Renal cortex interstitium (tissue), 11 donors: ENCODE data around the gene LSM12. TPM values are rescaled to one million over a fixed set of nuclear protein-coding genes. Genes with fewer than 3 reads are reported as not detected.

Experiments
- DNase-seq, 11 donors: peaks; one replicate each; pipeline ENCODE4 v3.0.0-alpha.2; 2013; ENCODE audit warnings: low read depth in 9 of 11, low spot score in 4 of 11; ENCODE audit errors: extremely low read depth in 1 of 11
- polyA plus RNA-seq, 3 donors: library from polyadenylated mRNA; unstranded; fragments of 120-200 nt; gene quantifications; one replicate each; pipeline ENCODE4 v1.2.1, GENCODE V29; 2013; ENCODE audit not compliant: insufficient read length in 3 of 3

The LSM12 gene
- polyA plus RNA-seq, 3 donors: 37.2 to 45.5 (median 39.1) TPM

DNA sequence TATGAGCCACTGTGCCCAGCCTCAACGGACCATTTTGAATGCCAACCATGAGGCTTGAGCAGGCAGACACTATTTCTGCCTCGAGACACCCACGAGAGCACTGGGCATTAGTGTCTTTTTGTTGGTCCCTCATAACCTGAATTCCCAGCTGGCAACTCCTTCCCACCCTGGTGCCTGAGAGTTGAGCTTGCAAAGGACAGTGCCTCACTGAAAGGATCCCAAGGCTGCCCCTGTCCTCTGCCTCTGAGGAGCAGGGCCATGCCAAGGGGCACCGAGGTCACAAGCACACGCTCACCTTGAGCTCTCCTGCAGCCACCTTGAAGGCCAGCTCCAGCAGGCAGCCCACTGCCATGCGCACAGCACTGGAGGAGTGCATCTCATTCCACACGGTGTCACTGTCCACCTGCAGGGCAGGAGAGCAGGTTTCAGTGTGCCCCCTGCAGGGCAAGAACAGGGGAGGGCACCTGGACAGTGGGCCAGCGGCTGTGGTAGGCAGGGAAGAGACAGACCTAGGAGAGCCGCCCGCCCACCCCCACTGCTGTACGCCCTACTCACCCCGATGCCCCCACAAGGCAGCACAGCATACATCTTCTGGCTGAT is 16.9 kb upstream of the LSM12 start:
- no peak for DNase-seq

DNA sequence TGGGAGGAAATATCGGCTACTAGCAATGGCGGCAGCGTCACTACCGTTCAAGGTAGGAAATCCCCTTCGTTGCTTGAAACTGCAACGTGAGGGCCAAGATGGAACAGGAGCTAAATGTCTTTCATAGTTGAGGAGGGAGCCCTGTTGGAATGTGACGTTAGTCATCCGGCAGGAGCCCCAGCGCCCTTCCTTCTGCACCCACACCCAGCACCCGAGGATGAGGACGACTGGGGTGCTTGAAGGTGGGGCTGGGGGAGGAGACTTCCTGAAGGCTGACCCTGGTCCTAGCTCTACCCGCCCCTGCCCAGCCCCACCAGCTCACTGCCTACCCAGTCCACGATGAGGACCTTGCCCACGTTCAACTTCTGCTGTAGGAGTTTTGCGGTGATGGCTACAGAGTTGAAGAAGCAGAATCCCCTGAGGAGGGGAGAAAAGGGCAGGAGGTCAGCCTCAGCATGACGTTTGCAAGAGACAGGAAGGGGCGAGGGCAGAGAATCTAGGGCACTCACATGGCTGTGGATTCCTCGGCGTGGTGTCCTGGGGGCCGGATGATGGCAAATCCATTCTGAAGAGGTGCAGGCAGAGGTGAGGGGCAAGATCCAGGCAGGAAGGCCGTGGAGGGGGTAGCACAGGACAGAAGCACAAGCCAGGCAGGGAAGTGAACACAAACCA is 15.9 kb upstream of the LSM12 start:
- DNase-seq: no peak

DNA sequence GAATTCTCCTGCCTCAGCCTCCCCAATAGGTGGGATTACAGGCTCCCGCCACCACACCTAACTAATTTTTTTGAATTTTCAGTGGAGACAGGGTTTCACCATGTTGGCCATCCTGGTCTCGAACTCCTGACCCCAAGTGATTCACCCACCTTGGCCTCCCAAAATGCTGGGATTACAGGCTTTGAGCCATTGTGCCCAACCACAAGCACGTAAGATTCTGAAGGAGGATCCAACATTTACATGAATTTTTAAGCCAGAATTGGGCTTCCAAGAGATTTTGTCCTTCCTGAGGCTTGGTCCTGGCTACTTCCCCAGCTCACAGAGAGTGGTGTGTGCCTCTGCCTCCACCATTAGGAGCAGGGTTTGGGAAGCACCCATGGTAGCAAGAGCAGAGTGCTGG is 15.2 kb upstream of the LSM12 start:
- no peak for DNase-seq

DNA sequence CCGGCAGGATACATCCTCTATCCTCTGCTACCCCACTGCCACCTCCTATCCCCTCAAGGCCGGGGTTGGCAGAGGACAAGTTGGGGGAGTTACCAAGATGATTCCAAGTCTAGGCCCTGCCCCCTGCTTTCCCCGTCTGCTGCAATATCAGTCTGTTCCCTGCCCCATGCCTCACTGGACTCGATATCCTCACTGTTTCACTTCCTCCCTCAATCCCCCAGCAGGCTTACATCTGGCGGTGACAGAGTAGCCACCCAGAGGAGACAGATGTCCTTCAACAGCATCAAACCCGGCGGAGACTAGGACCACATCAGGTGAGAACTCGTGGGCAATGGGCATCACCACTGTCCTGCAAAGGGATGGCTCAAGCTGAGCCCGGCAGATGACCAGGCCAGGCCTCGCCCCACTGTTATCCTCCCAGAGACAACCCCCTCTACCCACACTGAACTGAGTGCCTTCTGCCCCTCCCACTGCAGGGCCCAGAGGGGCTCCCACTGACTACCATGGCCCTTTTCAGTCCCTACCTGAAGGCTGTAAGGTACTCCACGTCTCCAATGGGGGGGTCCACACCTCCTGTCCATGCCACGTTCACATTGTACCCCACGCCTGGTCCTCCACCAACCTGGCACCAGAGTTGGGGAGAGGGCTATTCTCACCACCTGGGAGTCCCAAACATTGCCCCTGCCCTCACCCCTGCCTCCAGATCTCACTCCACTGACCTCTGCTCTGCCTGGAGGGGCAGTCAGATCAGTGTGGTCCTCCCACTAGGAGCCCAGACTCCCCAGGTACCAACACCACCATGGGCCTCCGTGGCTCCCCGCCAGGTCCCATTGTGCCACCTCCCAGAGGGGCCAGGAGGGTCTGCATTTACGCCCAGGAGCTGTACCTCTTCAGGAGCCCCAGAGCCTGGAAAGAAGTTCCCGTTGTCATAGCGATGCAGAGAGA is 13.7 kb upstream of the LSM12 start:
- no peak for DNase-seq

DNA sequence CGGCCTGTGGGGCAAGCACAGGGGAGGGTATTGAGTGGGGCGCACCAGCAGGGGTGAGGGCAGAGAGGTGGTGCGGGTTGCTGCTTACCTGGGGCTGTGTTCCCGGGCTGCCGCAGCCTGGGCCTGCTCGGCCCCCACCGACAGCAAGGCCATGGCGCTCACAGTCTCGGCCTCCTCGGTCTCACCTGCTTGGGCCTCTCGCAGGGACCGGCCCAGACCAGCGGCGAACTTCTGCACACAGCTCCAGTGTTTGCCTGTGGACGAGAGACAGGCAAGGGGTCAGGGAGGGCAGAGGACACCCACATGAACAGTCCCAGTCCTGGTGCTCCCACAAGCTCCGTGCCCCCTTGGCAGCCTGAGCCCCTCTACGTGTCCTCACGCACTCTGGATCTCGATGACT is 11.9 kb upstream of the LSM12 start:
- DNase-seq: no peak

DNA sequence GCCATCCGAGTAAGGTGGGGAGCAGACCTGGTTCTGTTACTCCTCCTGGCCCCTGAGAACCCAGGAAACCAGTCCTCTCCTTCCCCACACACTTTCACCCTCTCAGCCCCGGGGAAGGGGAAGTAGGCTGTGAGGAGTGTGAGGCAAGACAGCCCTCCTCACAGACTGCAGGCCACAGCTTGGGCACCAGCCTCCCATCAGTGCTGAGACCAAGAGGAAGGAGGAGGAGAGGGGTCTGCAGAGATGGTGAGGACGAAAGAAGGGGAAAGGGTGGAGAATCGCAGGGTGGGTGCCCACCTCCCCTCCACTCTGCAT is 11.1 kb upstream of the LSM12 start:
- no peak for DNase-seq

DNA sequence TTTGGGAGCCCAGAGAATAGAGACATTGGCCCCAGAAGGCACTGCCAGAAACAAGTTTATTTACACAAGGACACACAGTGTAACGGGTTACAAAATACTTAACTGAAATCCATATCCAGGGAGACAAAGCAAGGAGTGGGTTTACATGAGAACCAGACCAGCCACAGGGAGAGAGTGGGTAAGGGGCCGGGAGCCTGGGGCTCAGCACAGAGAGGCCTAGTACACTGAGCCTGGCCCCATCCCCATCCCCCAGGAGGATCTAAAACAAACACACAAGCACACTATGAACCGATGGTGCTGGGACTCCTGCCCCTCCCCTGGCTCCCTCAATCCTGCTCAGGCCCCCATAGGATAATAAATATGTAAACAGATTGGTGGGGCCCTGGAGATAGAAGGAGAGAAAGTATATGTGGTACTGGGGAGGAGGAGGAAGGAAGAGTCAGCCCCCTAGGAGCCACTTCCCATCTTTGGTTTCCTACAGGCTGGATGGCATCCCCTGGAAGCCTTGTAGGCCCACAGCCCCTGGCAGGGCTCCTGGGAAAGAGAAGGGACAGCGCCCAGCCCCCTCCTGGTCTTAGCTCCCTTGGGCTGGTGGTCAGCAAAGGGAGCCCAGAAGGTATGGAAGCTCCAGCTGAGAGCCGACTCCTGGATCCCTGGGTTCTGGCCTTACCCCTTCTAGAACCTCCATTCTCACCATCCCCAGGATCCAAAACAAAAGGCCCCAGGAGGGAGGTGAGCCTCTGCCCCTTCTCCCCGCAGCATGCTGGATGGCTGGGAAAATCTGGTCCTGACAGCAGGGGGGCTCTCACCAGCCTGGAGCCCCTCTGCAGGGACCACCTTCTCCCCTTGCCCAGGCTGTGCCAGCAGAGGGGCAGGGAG is 10.5 kb upstream of the LSM12 start:
- no peak for DNase-seq

DNA sequence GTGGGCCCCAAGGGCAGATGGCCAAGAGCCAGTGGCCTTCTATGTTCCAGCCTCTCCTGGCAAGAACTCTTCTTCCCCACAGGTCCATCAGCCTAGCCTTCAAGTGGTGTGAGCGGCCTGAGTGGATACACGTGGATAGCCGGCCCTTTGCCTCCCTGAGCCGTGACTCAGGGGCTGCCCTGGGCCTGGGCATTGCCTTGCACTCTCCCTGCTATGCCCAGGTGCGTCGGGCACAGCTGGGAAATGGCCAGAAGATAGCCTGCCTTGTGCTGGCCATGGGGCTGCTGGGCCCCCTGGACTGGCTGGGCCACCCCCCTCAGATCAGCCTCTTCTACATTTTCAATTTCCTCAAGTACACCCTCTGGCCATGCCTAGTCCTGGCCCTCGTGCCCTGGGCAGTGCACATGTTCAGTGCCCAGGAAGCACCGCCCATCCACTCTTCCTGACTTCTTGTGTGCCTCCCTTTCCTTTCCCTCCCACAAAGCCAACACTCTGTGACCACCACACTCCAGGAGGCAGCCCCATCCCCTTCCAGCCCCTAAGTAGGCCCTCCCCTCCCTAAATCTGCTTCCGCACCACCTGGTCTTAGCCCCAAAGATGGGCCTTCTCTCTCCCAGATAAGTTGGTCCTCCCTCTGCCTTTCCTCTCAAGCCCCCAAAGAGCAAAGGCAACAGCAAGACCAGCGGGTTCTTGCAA is 9.3 kb upstream of the LSM12 start:
- no peak for DNase-seq

DNA sequence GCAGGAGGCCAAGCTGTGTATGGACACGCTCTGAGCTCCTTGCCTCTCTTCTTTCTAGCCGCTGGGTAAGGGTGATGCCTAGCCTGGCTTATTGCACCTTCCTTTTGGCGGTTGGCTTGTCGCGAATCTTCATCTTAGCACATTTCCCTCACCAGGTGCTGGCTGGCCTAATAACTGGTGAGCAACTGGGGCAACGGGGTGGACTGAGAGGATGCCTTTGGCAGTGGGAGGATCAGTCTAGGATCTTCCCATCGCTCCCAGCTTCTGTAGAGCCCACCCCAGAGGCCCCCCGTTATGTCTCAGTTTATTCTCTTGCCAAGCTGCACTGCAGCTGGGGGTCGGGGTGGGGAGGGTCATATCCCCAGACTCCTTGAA is 8.4 kb upstream of the LSM12 start:
- DNase-seq: no peak

DNA sequence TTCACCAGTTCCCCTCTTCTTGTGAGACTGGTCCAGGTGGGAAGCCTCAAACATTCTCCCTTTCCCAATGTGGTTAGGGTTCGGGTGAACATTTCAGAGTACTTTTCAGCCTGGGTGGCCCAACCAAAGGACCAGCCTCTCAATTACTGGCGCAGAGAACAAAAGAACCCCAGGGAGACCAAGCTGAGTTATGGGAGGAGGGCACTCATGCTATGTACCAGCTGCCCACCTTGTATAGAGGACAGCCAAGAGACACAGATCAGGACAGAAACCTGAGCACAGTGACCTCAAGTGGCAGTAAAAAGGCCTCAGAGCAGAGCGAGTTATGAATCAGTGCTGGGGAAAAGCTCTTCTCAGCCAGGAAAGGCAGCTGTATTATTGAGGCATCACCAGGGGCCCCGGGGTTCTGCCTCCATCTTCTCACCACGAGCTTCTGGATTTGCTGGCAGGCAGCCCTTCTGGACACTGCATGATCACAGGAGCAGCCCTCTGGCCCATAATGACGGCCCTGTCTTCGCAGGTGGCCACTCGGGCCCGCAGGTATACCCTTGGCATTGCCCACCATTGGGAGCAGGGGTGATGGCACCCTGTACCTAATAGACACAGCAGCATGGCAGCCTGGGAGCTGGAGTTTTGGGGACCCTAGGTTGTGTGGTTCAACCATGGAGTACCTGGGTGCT is 7.9 kb upstream of the LSM12 start:
- DNase-seq: no peak

DNA sequence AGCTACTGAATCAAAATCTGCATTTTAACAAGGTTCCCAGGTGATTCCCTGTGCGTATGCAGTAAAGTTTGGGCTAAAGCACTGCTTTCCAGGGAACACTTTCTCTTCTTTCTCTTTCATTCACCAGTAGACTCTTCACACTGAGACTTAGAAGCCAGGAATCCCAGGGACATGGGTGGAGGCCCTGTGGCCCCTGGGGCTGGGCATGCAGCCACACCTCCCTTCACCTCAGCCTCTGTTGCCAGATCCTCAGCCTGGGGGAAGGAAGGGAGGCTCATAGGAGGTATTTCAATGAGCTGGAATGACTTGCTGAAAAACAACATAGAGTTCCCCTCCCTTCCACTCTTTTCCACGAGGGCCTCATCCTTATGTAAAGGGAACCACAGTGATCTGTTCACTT is 5.3 kb upstream of the LSM12 start:
- DNase-seq: no peak

DNA sequence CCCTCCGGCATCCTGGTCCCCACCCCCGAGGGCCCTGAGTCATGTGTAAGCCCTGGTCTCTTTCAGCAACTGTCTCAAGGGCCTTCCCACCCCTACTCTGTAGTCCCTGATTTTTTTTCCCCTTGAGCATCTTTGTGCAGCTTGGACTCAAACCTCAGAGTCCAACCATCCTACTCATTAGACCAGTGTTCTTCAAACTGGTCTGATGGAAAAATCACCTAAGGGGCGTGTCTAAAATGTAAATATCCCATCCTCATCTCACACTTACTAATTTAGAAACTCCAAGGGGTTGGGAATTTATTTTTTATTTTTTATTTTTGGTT is 4.7 kb upstream of the LSM12 start:
- no peak for DNase-seq

DNA sequence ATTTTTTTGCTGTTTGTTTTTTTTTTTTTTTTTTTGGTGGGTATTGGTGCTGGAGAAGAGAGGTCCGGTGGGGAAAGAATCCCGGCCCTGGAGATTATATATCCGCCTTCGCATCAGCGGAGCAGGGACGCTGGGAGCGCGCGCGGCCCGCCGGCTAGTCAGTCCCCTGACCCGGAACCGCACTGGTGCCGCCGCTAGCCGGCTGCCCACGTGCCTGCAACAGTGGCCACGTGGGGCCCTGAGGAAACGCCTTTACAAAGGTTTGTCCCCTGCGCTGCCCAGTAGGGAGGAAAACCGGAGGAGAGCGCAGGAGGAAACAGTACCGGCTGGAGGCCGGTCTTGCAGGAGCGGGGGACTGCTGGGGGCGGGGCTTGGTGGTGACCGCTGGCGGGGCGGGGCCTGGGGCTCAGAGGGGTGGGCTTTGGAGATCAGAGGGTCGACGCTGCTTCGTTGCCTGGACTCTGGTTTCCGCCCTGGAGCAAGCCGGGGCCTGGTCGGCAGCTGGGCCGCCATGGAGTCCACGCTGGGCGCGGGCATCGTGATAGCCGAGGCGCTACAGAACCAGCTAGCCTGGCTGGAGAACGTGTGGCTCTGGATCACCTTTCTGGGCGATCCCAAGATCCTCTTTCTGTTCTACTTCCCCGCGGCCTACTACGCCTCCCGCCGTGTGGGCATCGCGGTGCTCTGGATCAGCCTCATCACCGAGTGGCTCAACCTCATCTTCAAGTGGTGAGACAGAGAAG is 4.2 kb upstream of the LSM12 start, which contains the start of gene G6PC3:
Gene G6PC3 (plus strand): TSS at position 281 of the 743 bp plus-strand sequence. CDS start 231 bp downstream, at position 512.
- peak; percentile 92 to 98 (median 97) for DNase-seq

DNA sequence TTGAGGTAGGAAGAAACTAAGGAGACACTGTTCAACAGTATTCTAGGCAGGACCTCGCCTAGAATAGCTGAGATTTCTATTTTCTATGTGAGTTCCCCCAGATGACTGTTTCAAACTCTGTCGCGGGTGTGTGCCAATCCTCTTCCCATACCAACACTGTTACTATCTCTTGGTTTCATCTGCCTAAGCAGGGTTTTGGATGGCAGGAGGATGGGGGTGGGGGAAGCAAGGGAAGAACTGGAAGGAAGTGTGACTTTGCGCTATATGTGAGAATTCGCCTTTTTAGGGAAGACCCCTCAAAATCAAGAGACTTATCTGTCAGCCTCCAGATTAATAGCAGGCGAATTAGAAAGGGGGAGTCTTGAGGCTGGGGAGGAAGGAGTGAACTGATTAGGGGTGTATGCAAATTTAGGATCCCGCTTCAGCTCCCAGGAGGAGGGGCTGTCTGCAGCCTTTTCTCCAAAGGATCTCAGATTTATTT is 3.5 kb upstream of the LSM12 start:
- no peak for DNase-seq

DNA sequence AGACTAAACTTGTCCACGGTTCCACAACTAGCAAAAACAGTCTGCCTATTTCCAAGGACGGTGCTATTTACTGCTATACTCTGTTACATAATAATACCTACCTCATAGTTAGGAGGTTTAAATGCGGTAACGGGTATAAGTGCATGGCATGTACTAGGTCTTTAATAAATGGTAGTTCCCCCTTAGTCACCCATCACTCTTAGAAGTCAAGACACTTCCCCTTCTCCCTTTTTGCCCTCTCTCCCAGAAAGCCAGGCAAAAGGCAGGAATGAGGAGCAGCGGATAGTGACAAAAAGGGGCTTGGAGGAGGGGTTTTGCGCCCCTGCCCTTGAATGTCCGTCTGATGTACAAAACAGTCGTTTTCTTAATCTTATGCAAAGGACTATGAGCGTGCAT is 1.1 kb upstream of the LSM12 start:
- no peak for DNase-seq

DNA sequence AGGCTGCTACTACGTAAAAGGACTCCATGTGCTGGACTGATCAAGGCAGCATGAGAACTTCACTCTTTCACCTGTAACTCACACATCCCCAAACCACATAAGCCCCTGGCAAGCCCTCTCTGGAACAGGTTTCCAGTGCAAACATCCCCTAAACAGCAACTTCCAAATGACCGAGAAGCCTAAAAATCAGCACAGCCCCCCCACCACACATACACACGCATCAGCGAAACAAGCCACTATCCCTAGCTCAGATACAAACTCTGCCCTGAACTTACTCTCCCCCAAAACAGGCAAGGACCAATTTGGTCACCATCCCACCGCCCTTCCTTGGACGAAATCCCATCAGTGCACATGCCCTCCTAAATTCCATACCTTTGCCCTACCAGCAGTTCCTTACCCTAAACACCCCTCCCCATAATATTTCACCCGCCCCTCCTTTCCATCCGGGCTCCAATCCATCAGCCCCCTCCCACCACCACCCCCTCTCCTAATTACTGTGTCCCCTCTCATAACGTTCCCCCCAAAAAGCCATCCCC is 735 bp downstream of the LSM12 start:
- DNase-seq: no peak
